Neuronal stem cell (in vitro differentiated cells): ENCODE data around the gene PARD3B.
"Not testable (repeated sequence)": the region's sequence is repeated elsewhere in the genome, so short reads cannot be mapped to it uniquely, and the experiment has no call there.

Source experiments
- DNase-seq: peaks from one replicate; pipeline ENCODE4 v3.0.0-alpha.2; 2013; ENCODE audit warnings: low spot score
- H2AFZ ChIP-seq: one replicate; pipeline ENCODE4 v1.6.1; 2013; ENCODE audit warnings: mild to moderate bottlenecking, low read length, inconsistent platforms
- H2AK5ac ChIP-seq: 2 replicates; pipeline ENCODE4 v1.6.1; 2013; ENCODE audit warnings: low read depth, mild to moderate bottlenecking, inconsistent platforms, low read length, moderate library complexity, mixed read lengths
- H2BK120ac ChIP-seq: 2 replicates; pipeline ENCODE4 v1.6.1; 2013; ENCODE audit warnings: low read depth, mild to moderate bottlenecking, inconsistent platforms, low read length, moderate library complexity, mixed read lengths
- H2BK12ac ChIP-seq: one replicate; pipeline ENCODE4 v1.6.1; 2013; ENCODE audit warnings: low read length, inconsistent platforms
- H2BK15ac ChIP-seq: 2 replicates; pipeline ENCODE4 v1.6.1; 2013; ENCODE audit warnings: mild to moderate bottlenecking, low read length, inconsistent platforms, mixed read lengths
- H2BK5ac ChIP-seq: one replicate; pipeline ENCODE4 v1.6.1; 2013; ENCODE audit warnings: inconsistent platforms, mild to moderate bottlenecking, low read length, moderate library complexity
- H3K14ac ChIP-seq: one replicate; pipeline ENCODE4 v1.6.1; 2013; ENCODE audit warnings: low read length, inconsistent platforms
- H3K18ac ChIP-seq: 2 replicates; pipeline ENCODE4 v1.6.1; 2013; ENCODE audit warnings: low read length, inconsistent platforms
- H3K23ac ChIP-seq: 2 replicates; pipeline ENCODE4 v1.6.1; 2013; ENCODE audit warnings: low read depth, mild to moderate bottlenecking, mixed read lengths, low read length, inconsistent platforms; ENCODE audit not compliant: poor library complexity
- H3K27ac ChIP-seq: replicated peaks from 3 replicates; pipeline ENCODE4 v1.5.1; 2013; ENCODE audit warnings: low read length, inconsistent platforms
- H3K27me3 ChIP-seq, 3 experiments: 2 replicates each; pipeline ENCODE4 v1.6.1; 2013; ENCODE audit warnings: low read length in 3 of 3, mild to moderate bottlenecking in 2 of 3, inconsistent platforms in 1 of 3, low read depth in 1 of 3, mixed read lengths in 1 of 3, moderate library complexity in 1 of 3; ENCODE audit not compliant: control insufficient read depth in 3 of 3, insufficient read depth in 3 of 3
- H3K36me3 ChIP-seq, 2 donors: replicated peaks in 1 of 2; 2 replicates each; pipeline ENCODE4 v1.6.1; 2013; ENCODE audit warnings: low read length in 2 of 2; ENCODE audit not compliant: control insufficient read depth in 2 of 2, insufficient read depth in 2 of 2
- H3K4ac ChIP-seq: 2 replicates; pipeline ENCODE4 v1.6.1; 2013; ENCODE audit warnings: inconsistent platforms, mild to moderate bottlenecking, low read length, moderate library complexity
- H3K4me1 ChIP-seq, 2 donors: 1 replicate in 1 of 2; 2 replicates in 1 of 2; pipeline ENCODE4 v1.6.1; 2013; ENCODE audit warnings: low read length in 2 of 2, low read depth in 1 of 2; ENCODE audit not compliant: control insufficient read depth in 2 of 2, insufficient read depth in 1 of 2
- H3K4me2 ChIP-seq: one replicate; pipeline ENCODE4 v1.6.1; 2013; ENCODE audit warnings: mild to moderate bottlenecking, low read length, inconsistent platforms; ENCODE audit not compliant: insufficient read depth, poor library complexity, severe bottlenecking
- H3K4me3 ChIP-seq, 2 donors: 2 replicates each; pipeline ENCODE4 v1.5.1; 2013; ENCODE audit warnings: low read length in 2 of 2, mild to moderate bottlenecking in 2 of 2, inconsistent platforms in 1 of 2, moderate library complexity in 1 of 2
- H3K79me1 ChIP-seq: one replicate; pipeline ENCODE4 v1.6.1; 2013; ENCODE audit warnings: low read depth, mild to moderate bottlenecking, inconsistent platforms, low read length, moderate library complexity
- H3K9ac ChIP-seq: one replicate; pipeline ENCODE4 v1.6.1; 2013; ENCODE audit warnings: mild to moderate bottlenecking, low read depth, low read length, inconsistent platforms; ENCODE audit not compliant: poor library complexity
- H3K9me3 ChIP-seq, 2 donors: replicated peaks in 1 of 2; 2 replicates each; pipeline versions ENCODE3 to v1.6.1; 2013; ENCODE audit warnings: low read length in 2 of 2, mild to moderate bottlenecking in 2 of 2, inconsistent platforms in 1 of 2, low read depth in 1 of 2, mixed read lengths in 1 of 2, moderate library complexity in 1 of 2; ENCODE audit not compliant: control insufficient read depth in 2 of 2, insufficient read depth in 1 of 2
- H4K8ac ChIP-seq: one replicate; pipeline ENCODE4 v1.6.1; 2013; ENCODE audit warnings: low read depth, mild to moderate bottlenecking, inconsistent platforms, low read length, moderate library complexity
- H4K91ac ChIP-seq: one replicate; pipeline ENCODE4 v1.6.1; 2013; ENCODE audit warnings: low read length, low read depth, mild to moderate bottlenecking, inconsistent platforms; ENCODE audit not compliant: poor library complexity
- WGBS, 2 donors: extraction: QIAGEN DNeasy Blood & Tissue Kit; methylation state at CpG; one replicate each; pipeline ENCODE4 v1.1.7; 2013; ENCODE audit warnings: missing lambda C conversion rate in 2 of 2, mixed read lengths in 1 of 2; ENCODE audit not compliant: insufficient read length in 2 of 2, insufficient replicate concordance in 1 of 2; ENCODE audit errors: extremely low coverage in 2 of 2; 5-methylcytosine and 5-hydroxymethylcytosine counted together

The PARD3B gene

GRCh38 chr2:205484215-205484614 lies 938.9 kb downstream of the PARD3B start:
- Histone ChIP-seq H3K9me3 (peaks cover 2 to 4% of the 10 kb centered on the region in 2 donors), H2AK5ac (no peak overlapping the region), H3K4me2 (no peak overlapping the region), H4K91ac (no peak overlapping the region), H2AFZ (no peak overlapping the region), H2BK15ac (no peak overlapping the region), H2BK12ac (no peak overlapping the region), H3K27ac (peak overlapping the region; percentile 57), H3K9ac (no peak overlapping the region), H3K4me1 (peaks cover 18 to 19% of the 10 kb centered on the region in 2 donors), H3K23ac (no peak overlapping the region), H2BK120ac (no peak overlapping the region), H3K36me3 (no peaks in the 10 kb centered on the region), H3K4ac (no peak overlapping the region), H3K14ac (no peak overlapping the region), H3K27me3 (no peaks in the 10 kb centered on the region), H4K8ac (no peak overlapping the region), H2BK5ac (no peak overlapping the region), H3K18ac (no peak overlapping the region), H3K79me1 (no peaks in the 10 kb centered on the region), H3K4me3 (no peak overlapping the region)
- no CpG with 5 or more reads among the region's 2 CpGs for WGBS, 2 donors
- DNase-seq: peak; percentile 47

- no peak for DNase-seq
- Histone ChIP-seq H3K79me1 (no peaks in the 10 kb centered on the region), H3K14ac (no peak overlapping the region), H2AK5ac (no peak overlapping the region), H3K9me3 (peaks cover 2 to 4% of the 10 kb centered on the region in 2 donors), H3K4me3 (no peak overlapping the region), H4K8ac (no peak overlapping the region), H3K4ac (no peak overlapping the region), H3K18ac (no peak overlapping the region), H4K91ac (no peak overlapping the region), H3K9ac (no peak overlapping the region), H3K27ac (peak overlapping the region; percentile 57), H3K23ac (no peak overlapping the region), H2BK15ac (no peak overlapping the region), H3K4me2 (no peak overlapping the region), H2BK5ac (no peak overlapping the region), H2BK120ac (no peak overlapping the region), H3K27me3 (no peaks in the 10 kb centered on the region), H3K4me1 (peaks cover 18 to 19% of the 10 kb centered on the region in 2 donors), H2AFZ (no peak overlapping the region), H2BK12ac (no peak overlapping the region), H3K36me3 (no peaks in the 10 kb centered on the region)
- WGBS, 2 donors: no CpG with 5 or more reads among the region's 4 CpGs
These were observed 939.5 kb downstream of the PARD3B start for GRCh38 chr2:205484764-205485163.

- DNase-seq, H2AFZ ChIP-seq, H2BK5ac ChIP-seq, H3K4me2 ChIP-seq, H3K9me3 ChIP-seq, H3K9ac ChIP-seq, H3K23ac ChIP-seq, H3K27me3 ChIP-seq, H3K4ac ChIP-seq, H3K36me3 ChIP-seq, H3K18ac ChIP-seq, H4K8ac ChIP-seq, H2BK12ac ChIP-seq, H3K4me3 ChIP-seq, H4K91ac ChIP-seq, H3K14ac ChIP-seq, H2BK120ac ChIP-seq, H2AK5ac ChIP-seq, H3K27ac ChIP-seq, H2BK15ac ChIP-seq, H3K79me1 ChIP-seq: not testable (repeated sequence)
- no CpG with 5 or more reads among the region's 2 CpGs for WGBS, 2 donors
- H3K4me1 ChIP-seq: peaks cover 5 to 20% of the 10 kb centered on the region in 2 donors
These were observed 948.3 kb downstream of the PARD3B start for GRCh38 chr2:205493528-205493927.

GRCh38 chr2:205494537-205495235 lies 949.4 kb downstream of the PARD3B start:
- Histone ChIP-seq H3K23ac (no peak overlapping the region), H3K36me3 (no peaks in the 10 kb centered on the region), H2AFZ (no peak overlapping the region), H3K4me2 (no peak overlapping the region), H4K8ac (no peak overlapping the region), H3K14ac (no peak overlapping the region), H2BK12ac (no peak overlapping the region), H3K18ac (no peak overlapping the region), H3K9me3 (peaks cover 0 to 3% of the 10 kb centered on the region in 2 donors), H3K79me1 (no peaks in the 10 kb centered on the region), H2BK5ac (no peak overlapping the region), H3K4ac (no peak overlapping the region), H3K4me3 (no peak overlapping the region), H3K9ac (no peak overlapping the region), H3K27ac (no peak overlapping the region), H4K91ac (no peak overlapping the region), H3K4me1 (peaks cover 5 to 20% of the 10 kb centered on the region in 2 donors), H2AK5ac (no peak overlapping the region), H3K27me3 (no peaks in the 10 kb centered on the region), H2BK15ac (no peak overlapping the region), H2BK120ac (no peak overlapping the region)
- WGBS, 2 donors: no CpG with 5 or more reads among the region's 7 CpGs
- no peak for DNase-seq
